Measurements from ENCODE around the gene ACTG2.

ACTG2 gene

GRCh38 chr2:73914667-73915066 lies 21.9 kb downstream of the ACTG2 start:
- no peak for DNase-seq (ENCODE audit: low spot score)

- DNase-seq (ENCODE audit: low spot score): no peak
Observed at GRCh38 chr2:73915437-73915993, 22.7 kb downstream of the ACTG2 start.

GRCh38 chr2:73916666-73917065 lies 23.9 kb downstream of the ACTG2 start:
- no peak for DNase-seq (ENCODE audit: low spot score)

- no peak for DNase-seq (ENCODE audit: low spot score)
Observed at GRCh38 chr2:73917296-73917695, 24.5 kb downstream of the ACTG2 start.

GRCh38 chr2:73917696-73918207 lies 24.9 kb downstream of the ACTG2 start:
- DNase-seq (ENCODE audit: low spot score): no peak

GRCh38 chr2:73918856-73919255 lies 26.0 kb downstream of the ACTG2 start:
- no peak for DNase-seq (ENCODE audit: low spot score)

GRCh38 chr2:73919596-73920228 lies 26.9 kb downstream of the ACTG2 start:
- no peak for DNase-seq (ENCODE audit: low spot score)

- peak; percentile 48 for DNase-seq (ENCODE audit: low spot score)
Observed at GRCh38 chr2:73920577-73921545, 28.1 kb downstream of the ACTG2 start.

GRCh38 chr2:73921581-73921980 lies 28.8 kb downstream of the ACTG2 start:
- no peak for DNase-seq (ENCODE audit: low spot score)

GRCh38 chr2:73922681-73923080 lies 29.9 kb downstream of the ACTG2 start:
- DNase-seq (ENCODE audit: low spot score): no peak

GRCh38 chr2:73925033-73925704 lies 32.4 kb downstream of the ACTG2 start:
- peak; percentile 46 for DNase-seq (ENCODE audit: low spot score)

- DNase-seq (ENCODE audit: low spot score): no peak
Observed at GRCh38 chr2:73925853-73926492, 33.2 kb downstream of the ACTG2 start.

- peak; percentile 100 for DNase-seq (ENCODE audit: low spot score)
Observed at GRCh38 chr2:73926493-73927327, 33.9 kb downstream of the ACTG2 start, which contains the start of gene DGUOK. Gene DGUOK (plus strand): TSS chr2:73926880. CDS start chr2:73926911, 31 bp downstream.

- DNase-seq (ENCODE audit: low spot score): no peak
Observed at GRCh38 chr2:73927344-73927743, 34.5 kb downstream of the ACTG2 start.

- DNase-seq (ENCODE audit: low spot score): no peak
Observed at GRCh38 chr2:73928963-73929347, 36.1 kb downstream of the ACTG2 start.

- DNase-seq (ENCODE audit: low spot score): no peak
Observed at GRCh38 chr2:73930386-73930785, 37.6 kb downstream of the ACTG2 start.

- DNase-seq (ENCODE audit: low spot score): no peak
Observed at GRCh38 chr2:73931531-73932500, 39.0 kb downstream of the ACTG2 start.

- DNase-seq (ENCODE audit: low spot score): no peak
Observed at GRCh38 chr2:73933194-73933593, 40.4 kb downstream of the ACTG2 start.

GRCh38 chr2:73935641-73936040 lies 42.8 kb downstream of the ACTG2 start:
- DNase-seq (ENCODE audit: low spot score): no peak

All from NAMALWA (cell line).